Astrocyte (in vitro differentiated cells and primary cell): ENCODE data around the gene RTN4IP1. TPM values are rescaled to one million over a fixed set of nuclear protein-coding genes. Genes with fewer than 3 reads are reported as not detected.
"Not testable (repeated sequence)": the region's sequence is repeated elsewhere in the genome, so short reads cannot be mapped to it uniquely, and the experiment has no call there.

Experiments used
- DNase-seq: peaks from one replicate; pipeline ENCODE4 v3.0.0-alpha.2; 2010; ENCODE audit warnings: low read depth
- FAIRE-seq: peaks from 2 replicates; lab custom pipeline; 2011; peaks lifted over from hg19 to GRCh38; lab: Jason Lieb, UNC
- H2AFZ ChIP-seq: 2 replicates; pipeline ENCODE4 v1.6.0; 2012; ENCODE audit warnings: low read depth, low read length, inconsistent platforms
- H3K27ac ChIP-seq: 2 replicates; pipeline ENCODE4 v1.5.1; 2011; ENCODE audit warnings: low read depth, low read length, inconsistent platforms
- H3K27me3 ChIP-seq: 2 replicates; pipeline ENCODE4 v1.6.0; 2011; ENCODE audit warnings: low read length, inconsistent platforms; ENCODE audit not compliant: insufficient read depth
- H3K36me3 ChIP-seq: 2 replicates; pipeline ENCODE4 v1.5.1; 2011; ENCODE audit warnings: low read length, inconsistent platforms; ENCODE audit not compliant: insufficient read depth
- H3K4me1 ChIP-seq: 2 replicates; pipeline ENCODE4 v1.5.1; 2011; ENCODE audit warnings: low read length, inconsistent platforms; ENCODE audit not compliant: insufficient read depth
- H3K4me2 ChIP-seq: 2 replicates; pipeline ENCODE4 v1.6.0; 2012; ENCODE audit warnings: low read length, inconsistent platforms
- H3K4me3 ChIP-seq: 2 replicates; pipeline ENCODE4 v1.5.1; 2011; ENCODE audit warnings: low read depth, mild to moderate bottlenecking, low read length, inconsistent platforms; ENCODE audit not compliant: insufficient read depth
- H3K79me2 ChIP-seq: 2 replicates; pipeline ENCODE4 v1.6.0; 2012; ENCODE audit warnings: mild to moderate bottlenecking, low read length, inconsistent platforms; ENCODE audit not compliant: insufficient read depth
- H3K9ac ChIP-seq: 2 replicates; pipeline ENCODE4 v1.6.0; 2012; ENCODE audit warnings: mild to moderate bottlenecking, low read length, inconsistent platforms
- H3K9me3 ChIP-seq: 2 replicates; pipeline ENCODE4 v1.5.1; 2012; ENCODE audit warnings: low read depth, mild to moderate bottlenecking, low read length, inconsistent platforms; ENCODE audit not compliant: insufficient read depth
- H4K20me1 ChIP-seq: 2 replicates; pipeline ENCODE4 v1.6.0; 2012; ENCODE audit warnings: low read length, inconsistent platforms; ENCODE audit not compliant: insufficient read depth
- H3K27ac Mint-ChIP-seq: one replicate; pipeline ENCODE4 v1.8.0; 2021; ENCODE audit warnings: mild to moderate bottlenecking, mixed read lengths; ENCODE audit not compliant: unreplicated experiment
- H3K27me3 Mint-ChIP-seq: one replicate; pipeline ENCODE4 v1.8.0; 2021; ENCODE audit warnings: low read depth, mixed read lengths; ENCODE audit not compliant: unreplicated experiment
- H3K36me3 Mint-ChIP-seq: one replicate; pipeline ENCODE4 v1.8.0; 2021; ENCODE audit warnings: low read depth, mixed read lengths; ENCODE audit not compliant: unreplicated experiment
- H3K4me1 Mint-ChIP-seq: one replicate; pipeline ENCODE4 v1.8.0; 2021; ENCODE audit warnings: low read depth, mixed read lengths; ENCODE audit not compliant: unreplicated experiment
- H3K4me3 Mint-ChIP-seq: one replicate; pipeline ENCODE4 v1.8.0; 2021; ENCODE audit warnings: mild to moderate bottlenecking, moderate library complexity, mixed read lengths; ENCODE audit not compliant: unreplicated experiment
- H3K9me3 Mint-ChIP-seq: one replicate; pipeline ENCODE4 v1.8.0; 2021; ENCODE audit warnings: mild to moderate bottlenecking, mixed read lengths; ENCODE audit not compliant: unreplicated experiment
- CTCF ChIP-seq: IDR thresholded peaks from 2 replicates; pipeline ENCODE4 v1.5.1; 2011; ENCODE audit warnings: low read depth, mild to moderate bottlenecking, inconsistent platforms, low read length, moderate library complexity; ENCODE audit not compliant: insufficient read depth
- EZH2 ChIP-seq: IDR thresholded peaks from 2 replicates; pipeline ENCODE4 v1.6.1; 2012; ENCODE audit warnings: mild to moderate bottlenecking, low read length, inconsistent platforms; ENCODE audit not compliant: insufficient read depth
- total RNA-seq: library from RNA; stranded (reverse); gene quantifications from 2 replicates; pipeline ENCODE4 v1.2.1, GENCODE V29; 2021

Gene RTN4IP1
- total RNA-seq, 1 donor from 2014 or later = 5.3 TPM

GRCh38 chr6:106629859-106630163 is 513 bp upstream of the RTN4IP1 start:
- Histone ChIP-seq H3K79me2 (peaks cover 48% of the 10 kb centered on the region), H3K4me1 (peaks cover 3% of the 10 kb centered on the region), H3K4me2 (peak overlapping the region; percentile 89), H3K27me3 (no peaks in the 10 kb centered on the region), H4K20me1 (no peaks in the 10 kb centered on the region), H3K9me3 (no peaks in the 10 kb centered on the region), H3K4me3 (peak overlapping the region; percentile 93), H3K36me3 (no peaks in the 10 kb centered on the region), H3K9ac (peak overlapping the region; percentile 96), H2AFZ (peak overlapping the region; percentile 95), H3K27ac (peak overlapping the region; percentile 82)
- no peaks in the 10 kb centered on the region for H3K9me3 Mint-ChIP-seq
- no peaks in the 10 kb centered on the region for H3K36me3 Mint-ChIP-seq
- H3K4me3 Mint-ChIP-seq = peak overlapping the region; percentile 98
- DNase-seq (no peak), FAIRE-seq (no peak)
- H3K27ac Mint-ChIP-seq = peak overlapping the region; percentile 97
- no peak for TF ChIP-seq EZH2
- TF ChIP-seq CTCF = no peak
- no peaks in the 10 kb centered on the region for H3K27me3 Mint-ChIP-seq
- peaks cover 5% of the 10 kb centered on the region for H3K4me1 Mint-ChIP-seq

- Histone ChIP-seq H3K36me3 (no peaks in the 10 kb centered on the region), H3K27ac (peak overlapping the region; percentile 82), H3K4me1 (peaks cover 3% of the 10 kb centered on the region), H3K79me2 (peaks cover 41% of the 10 kb centered on the region), H3K27me3 (no peaks in the 10 kb centered on the region), H3K9ac (peak overlapping the region; percentile 96), H3K4me2 (peak overlapping the region; percentile 89), H3K4me3 (peak overlapping the region; percentile 93), H3K9me3 (no peaks in the 10 kb centered on the region), H4K20me1 (no peaks in the 10 kb centered on the region), H2AFZ (peak overlapping the region; percentile 95)
- H3K4me1 Mint-ChIP-seq = peaks cover 5% of the 10 kb centered on the region
- DNase-seq (no peak), FAIRE-seq (no peak)
- no peak overlapping the region for H3K27ac Mint-ChIP-seq
- TF ChIP-seq EZH2 (no peak), CTCF (no peak)
- no peaks in the 10 kb centered on the region for H3K36me3 Mint-ChIP-seq
- H3K4me3 Mint-ChIP-seq = peak overlapping the region; percentile 98
- H3K9me3 Mint-ChIP-seq = no peaks in the 10 kb centered on the region
- H3K27me3 Mint-ChIP-seq = no peaks in the 10 kb centered on the region
Measured at GRCh38 chr6:106628658-106629102, 618 bp downstream of the RTN4IP1 start.

DNA sequence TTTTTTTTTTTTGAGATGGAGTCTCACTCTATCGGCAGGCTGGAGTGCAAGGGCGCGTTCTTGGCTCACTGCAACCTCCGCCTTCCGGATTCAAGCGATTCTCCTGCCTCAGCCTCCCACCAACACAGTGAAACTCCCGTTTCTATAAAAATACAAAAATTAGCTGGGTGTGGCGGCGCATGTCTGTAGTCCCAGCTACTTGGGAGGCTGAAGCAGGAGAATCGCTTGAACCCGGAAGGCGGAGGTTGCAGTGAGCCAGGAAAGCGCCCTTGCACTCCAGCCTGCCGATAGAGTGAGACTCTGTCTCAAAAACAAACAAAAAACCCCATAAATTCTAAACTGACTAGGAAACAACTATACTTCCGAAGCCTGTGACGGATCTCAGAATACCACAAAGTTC is 1.5 kb downstream of the RTN4IP1 start:
- H3K4me3 Mint-ChIP-seq, H3K4me1 Mint-ChIP-seq, H3K4me2 ChIP-seq, H3K36me3 ChIP-seq, DNase-seq, H4K20me1 ChIP-seq, H3K9ac ChIP-seq, H3K27ac Mint-ChIP-seq, H3K27me3 Mint-ChIP-seq, H3K9me3 Mint-ChIP-seq, H2AFZ ChIP-seq, H3K4me1 ChIP-seq, FAIRE-seq, H3K27ac ChIP-seq, H3K9me3 ChIP-seq, H3K36me3 Mint-ChIP-seq, H3K4me3 ChIP-seq, H3K27me3 ChIP-seq: not testable (repeated sequence)
- H3K79me2 ChIP-seq = peaks cover 32% of the 10 kb centered on the region
